Thymus (tissue), 11 donors: ENCODE measurements around the gene SLC39A6. TPM values are rescaled to one million over a fixed set of nuclear protein-coding genes. Genes with fewer than 3 reads are reported as not detected.

Experiments used
- DNase-seq, 9 donors: peaks; one replicate each; pipeline ENCODE4 v3.0.0-alpha.2; 2013; ENCODE audit warnings: low spot score in 9 of 9, low read depth in 6 of 9, missing footprints in 1 of 9
- H3K27ac ChIP-seq, 2 donors: one replicate each; pipeline ENCODE4 v1.5.1; 2013; ENCODE audit warnings: control low read depth in 1 of 2, low read depth in 1 of 2, low read length in 1 of 2, mild to moderate bottlenecking in 1 of 2, moderate library complexity in 1 of 2
- H3K27me3 ChIP-seq, 2 donors: one replicate each; pipeline ENCODE4 v1.5.1; 2013; ENCODE audit warnings: low read length in 1 of 2; ENCODE audit not compliant: control insufficient read depth in 2 of 2, insufficient read depth in 1 of 2
- H3K36me3 ChIP-seq, 2 donors: one replicate each; pipeline ENCODE4 v1.5.1; 2013; ENCODE audit warnings: low read length in 1 of 2, mild to moderate bottlenecking in 1 of 2, moderate library complexity in 1 of 2; ENCODE audit not compliant: control insufficient read depth in 2 of 2, insufficient read depth in 2 of 2
- H3K4me1 ChIP-seq, 2 donors: one replicate each; pipeline ENCODE4 v1.5.1; 2013; ENCODE audit warnings: low read length in 2 of 2; ENCODE audit not compliant: control insufficient read depth in 2 of 2, insufficient read depth in 2 of 2
- H3K4me3 ChIP-seq, 2 donors: one replicate each; pipeline ENCODE4 v1.5.1; 2013; ENCODE audit warnings: low read length in 2 of 2, control low read depth in 1 of 2, mild to moderate bottlenecking in 1 of 2
- H3K9me3 ChIP-seq, 2 donors: one replicate each; pipeline ENCODE4 v1.5.1; 2013; ENCODE audit warnings: low read length in 1 of 2, mild to moderate bottlenecking in 1 of 2; ENCODE audit not compliant: control insufficient read depth in 2 of 2, insufficient read depth in 1 of 2
- WGBS: extraction: QIAGEN DNeasy Blood & Tissue Kit; methylation state at CpG from one replicate; pipeline ENCODE4 v1.1.7; 2013; 5-methylcytosine and 5-hydroxymethylcytosine counted together
- polyA plus RNA-seq: library from polyadenylated mRNA; stranded (reverse); fragments of 200-250 nt; gene quantifications from one replicate; pipeline ENCODE4 v1.2.3, GENCODE V29; 2013
- total RNA-seq: library from RNA; stranded (reverse); fragments of 120-200 nt; gene quantifications from one replicate; pipeline ENCODE4 v1.2.4, GENCODE V29; 2013
- donor health status: healthy.

The SLC39A6 gene
- total and polyA plus RNA-seq, 2 donors: 12.8 to 20.5 TPM

DNA sequence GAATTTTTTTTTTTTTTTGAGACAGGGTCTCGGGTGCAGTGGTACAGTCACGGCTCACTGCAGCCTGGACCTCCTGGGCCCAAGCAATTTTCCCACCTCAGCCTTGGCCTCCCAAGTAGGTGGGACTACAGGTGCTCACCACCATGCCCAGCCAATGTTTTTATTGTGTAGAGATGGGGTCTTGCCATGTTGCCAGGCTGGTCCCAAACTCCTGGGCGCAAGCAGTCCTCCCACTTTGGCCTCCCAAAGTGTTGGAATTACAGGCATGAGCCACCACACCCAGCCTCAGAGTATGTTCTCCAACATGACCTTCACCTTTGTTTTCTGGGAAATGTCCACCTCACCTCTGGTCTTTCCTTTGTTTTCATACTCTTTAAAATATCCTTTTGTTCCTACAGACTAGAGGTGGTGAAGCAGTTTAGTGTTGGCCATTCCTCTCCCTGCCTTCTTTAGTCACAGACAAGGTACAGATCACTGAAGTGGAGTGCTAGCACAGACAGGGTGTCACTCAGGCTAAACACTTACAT lies 38.6 kb upstream of the SLC39A6 start:
- H3K27me3 ChIP-seq: no peaks in the 10 kb centered on the region
- no peak overlapping the region for H3K4me3 ChIP-seq
- peaks cover 35 to 61% of the 10 kb centered on the region in 2 donors for H3K36me3 ChIP-seq
- no peaks in the 10 kb centered on the region for H3K4me1 ChIP-seq
- WGBS: 99% methylated on average over 3 of the region's 3 CpGs
- no peaks in the 10 kb centered on the region for H3K9me3 ChIP-seq
- H3K27ac ChIP-seq: no peak overlapping the region
- no peak for DNase-seq

DNA sequence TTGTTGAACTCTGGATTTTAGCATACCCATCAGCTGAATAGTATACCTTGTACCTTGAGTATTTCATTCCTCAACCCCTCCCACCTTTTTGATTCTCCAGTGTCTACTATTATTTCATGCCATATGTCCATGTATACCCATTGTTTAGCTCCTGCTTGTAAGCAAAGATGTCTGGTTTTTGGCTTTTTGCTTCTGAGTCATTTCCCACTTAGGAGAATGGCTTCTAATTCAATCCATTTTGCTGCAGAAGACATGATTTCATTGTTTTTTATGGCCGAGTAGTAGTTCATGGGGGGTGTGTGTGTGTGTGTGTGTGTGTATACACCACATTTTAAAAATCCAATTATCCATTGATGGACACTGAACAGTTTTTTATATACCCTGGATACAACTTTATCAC lies 33.8 kb upstream of the SLC39A6 start:
- Histone ChIP-seq H3K27ac (no peak overlapping the region), H3K4me3 (no peak overlapping the region), H3K9me3 (no peaks in the 10 kb centered on the region), H3K36me3 (peaks cover 17 to 65% of the 10 kb centered on the region in 2 donors), H3K27me3 (no peaks in the 10 kb centered on the region), H3K4me1 (no peaks in the 10 kb centered on the region)
- 96% methylated on average over 1 of the region's 1 CpG for WGBS
- no peak for DNase-seq

DNA sequence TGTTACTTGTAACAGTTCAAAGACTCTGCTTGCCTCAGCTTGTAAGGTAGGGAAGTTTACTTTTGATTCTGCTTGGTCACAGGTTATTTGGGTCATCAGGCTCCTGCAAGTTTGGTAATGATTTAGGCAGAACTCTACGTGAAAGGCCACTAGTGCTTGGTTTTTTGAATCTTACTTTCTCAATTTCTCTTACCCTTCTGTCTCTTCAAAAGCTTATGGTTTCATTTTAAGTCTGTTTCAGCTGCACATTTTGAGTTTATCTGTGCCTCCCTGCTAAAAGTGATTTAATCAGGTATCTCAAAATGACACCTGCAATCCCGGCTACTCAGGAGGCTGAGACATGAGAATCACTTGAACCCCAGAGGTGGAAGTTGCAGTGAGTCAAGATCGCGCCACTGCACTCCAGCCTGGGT lies 31.8 kb upstream of the SLC39A6 start:
- DNase-seq: no peak
- Histone ChIP-seq H3K4me3 (no peak overlapping the region), H3K27ac (no peak overlapping the region), H3K9me3 (no peaks in the 10 kb centered on the region), H3K4me1 (no peaks in the 10 kb centered on the region), H3K27me3 (no peaks in the 10 kb centered on the region), H3K36me3 (peaks cover 16 to 72% of the 10 kb centered on the region in 2 donors)
- 95% methylated on average over 4 of the region's 4 CpGs for WGBS

DNA sequence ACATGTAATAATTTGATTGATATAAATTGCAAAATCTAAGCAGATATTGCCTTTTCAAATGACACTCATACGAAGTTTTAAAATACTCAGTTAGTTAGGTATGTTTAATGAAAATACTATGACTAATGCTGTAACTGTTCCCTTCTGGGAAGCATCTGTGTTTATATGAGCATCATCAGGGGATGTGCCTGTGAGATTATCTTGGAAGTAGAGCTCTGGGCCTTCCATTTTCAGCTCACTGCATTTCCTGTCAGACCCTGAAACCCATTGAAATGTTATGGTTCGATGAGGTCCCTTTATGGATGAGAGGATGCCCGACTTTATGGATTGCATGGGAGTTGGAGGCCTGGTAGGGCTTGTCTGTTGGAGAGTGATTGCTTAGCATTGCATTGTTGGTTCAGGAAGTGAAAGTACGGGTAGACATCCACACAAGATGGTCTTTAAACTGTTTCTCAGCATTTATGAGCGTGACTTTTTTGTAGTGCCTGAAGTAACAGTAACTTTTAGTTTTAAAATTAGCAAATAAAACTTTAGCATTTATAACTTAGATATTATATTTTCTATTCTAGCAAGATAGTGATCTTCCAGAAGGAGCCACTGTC lies 29.2 kb upstream of the SLC39A6 start:
- no peak for DNase-seq
- H3K9me3 ChIP-seq: no peaks in the 10 kb centered on the region
- H3K27ac ChIP-seq: no peak overlapping the region
- no peaks in the 10 kb centered on the region for H3K4me1 ChIP-seq
- H3K36me3 ChIP-seq: peaks cover 24 to 74% of the 10 kb centered on the region in 2 donors
- no peak overlapping the region for H3K4me3 ChIP-seq
- H3K27me3 ChIP-seq: no peaks in the 10 kb centered on the region
- WGBS: 95% methylated on average over 5 of the region's 5 CpGs

DNA sequence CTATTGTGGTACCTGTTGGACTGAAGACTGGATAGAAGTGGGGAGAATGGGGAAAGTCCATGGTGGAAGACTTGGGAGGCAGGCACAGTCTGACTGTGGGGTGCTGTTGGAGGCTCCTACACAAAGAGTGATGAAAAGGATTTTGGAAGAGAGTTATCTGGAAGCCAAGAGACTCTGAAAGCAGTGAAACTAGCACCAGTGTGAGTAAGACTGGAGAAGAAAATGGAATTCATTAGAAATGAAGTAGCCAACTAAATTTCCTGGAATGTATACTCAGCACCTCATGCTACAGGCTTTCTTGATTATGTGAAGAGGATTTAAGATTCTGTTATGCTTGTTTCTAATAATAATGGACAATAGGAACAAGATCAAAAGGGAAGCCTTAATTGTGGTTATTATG lies 28.3 kb upstream of the SLC39A6 start:
- no peak overlapping the region for H3K27ac ChIP-seq
- H3K9me3 ChIP-seq: no peaks in the 10 kb centered on the region
- DNase-seq: no peak
- peaks cover 33 to 81% of the 10 kb centered on the region in 2 donors for H3K36me3 ChIP-seq
- H3K27me3 ChIP-seq: no peaks in the 10 kb centered on the region
- no peaks in the 10 kb centered on the region for H3K4me1 ChIP-seq
- H3K4me3 ChIP-seq: no peak overlapping the region

DNA sequence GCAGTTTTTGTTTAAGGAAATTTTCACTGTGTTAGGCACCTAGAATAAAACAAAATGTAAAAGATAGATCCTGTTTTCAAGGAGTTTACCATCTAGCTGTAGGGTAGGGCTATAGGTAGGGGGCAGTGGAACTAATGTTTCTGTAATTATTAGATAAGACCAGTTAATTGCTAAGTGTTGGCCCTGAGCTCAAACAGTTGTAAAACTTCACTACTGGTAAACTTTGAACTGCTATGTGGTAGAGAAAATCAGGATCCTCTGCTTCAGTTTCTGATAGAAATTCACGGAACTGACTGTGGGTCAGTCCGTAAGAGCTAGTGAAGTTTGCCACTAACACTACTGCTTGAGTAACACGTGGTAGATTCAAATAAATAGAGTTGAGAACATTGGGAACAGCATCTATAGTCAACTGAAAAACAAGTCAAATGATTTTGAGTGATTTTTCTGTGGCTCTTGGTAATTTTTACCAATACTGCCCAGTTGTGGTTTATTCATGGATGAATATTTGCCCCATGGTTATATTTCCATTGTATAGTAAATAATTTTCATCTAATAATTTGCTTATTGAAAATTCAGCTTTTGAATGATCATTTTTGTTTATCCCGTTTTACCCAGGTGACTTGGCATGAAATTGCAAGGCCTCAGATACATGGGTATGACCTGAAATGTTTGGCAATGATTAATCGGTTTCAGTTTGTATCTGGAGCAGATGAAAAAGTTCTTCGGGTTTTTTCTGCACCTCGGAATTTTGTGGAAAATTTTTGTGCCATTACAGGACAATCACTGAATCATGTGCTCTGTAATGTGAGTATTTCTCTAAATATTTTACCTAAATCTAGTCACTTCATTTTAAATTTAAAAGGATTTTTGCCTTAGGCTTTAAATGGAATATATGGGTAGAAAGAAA lies 27.0 kb upstream of the SLC39A6 start:
- Histone ChIP-seq H3K4me1 (no peaks in the 10 kb centered on the region), H3K36me3 (peaks cover 42 to 82% of the 10 kb centered on the region in 2 donors), H3K4me3 (no peak overlapping the region), H3K9me3 (no peaks in the 10 kb centered on the region), H3K27me3 (no peaks in the 10 kb centered on the region), H3K27ac (no peak overlapping the region)
- WGBS: 91% methylated on average over 7 of the region's 7 CpGs
- DNase-seq: no peak

DNA sequence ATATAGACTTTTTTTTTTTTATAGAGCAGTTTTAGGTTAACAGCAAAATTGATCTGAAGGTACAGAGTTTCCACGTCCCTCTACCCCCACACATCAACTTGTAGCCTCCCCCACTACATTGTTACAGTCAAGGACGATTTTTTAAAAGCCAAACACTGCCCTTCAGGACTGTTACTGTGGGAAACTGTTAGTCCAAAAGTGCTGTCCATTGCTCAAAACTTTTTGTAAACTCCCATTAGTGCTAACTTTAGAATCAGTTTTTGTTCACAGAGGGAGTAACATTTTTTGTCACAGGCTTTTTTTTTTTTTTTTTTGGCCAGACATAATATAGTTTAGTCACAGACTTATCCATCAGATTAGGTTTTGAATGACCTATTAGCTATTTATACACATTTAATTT lies 24.6 kb upstream of the SLC39A6 start:
- Histone ChIP-seq H3K27ac (no peak overlapping the region), H3K9me3 (no peaks in the 10 kb centered on the region), H3K4me3 (no peak overlapping the region), H3K4me1 (no peaks in the 10 kb centered on the region), H3K36me3 (peaks cover 54 to 82% of the 10 kb centered on the region in 2 donors), H3K27me3 (no peaks in the 10 kb centered on the region)
- DNase-seq: no peak
- 97% methylated on average over 2 of the region's 2 CpGs for WGBS

DNA sequence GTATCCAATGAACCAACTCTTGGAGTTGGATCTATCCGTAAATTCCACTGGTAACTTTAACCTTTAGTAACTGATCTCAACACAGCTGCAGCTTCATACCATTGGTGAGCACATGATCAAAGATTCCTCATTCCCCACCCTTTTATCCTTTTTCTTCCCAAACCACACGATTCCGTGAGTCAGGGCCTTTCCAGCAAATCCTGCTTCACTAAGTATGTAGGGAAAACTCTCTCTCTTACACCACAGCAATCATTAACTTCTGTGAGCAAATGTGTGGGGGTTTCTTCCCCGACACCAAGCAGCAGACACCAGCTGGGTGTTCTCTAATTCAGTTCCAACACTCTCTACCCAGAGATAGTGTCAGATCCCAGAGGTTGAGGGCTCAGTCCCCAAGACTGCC lies 24.1 kb upstream of the SLC39A6 start:
- Histone ChIP-seq H3K27me3 (no peaks in the 10 kb centered on the region), H3K9me3 (no peaks in the 10 kb centered on the region), H3K4me3 (no peak overlapping the region), H3K4me1 (no peaks in the 10 kb centered on the region), H3K36me3 (peaks cover 59 to 83% of the 10 kb centered on the region in 2 donors), H3K27ac (no peak overlapping the region)
- 96% methylated on average over 4 of the region's 4 CpGs for WGBS
- no peak for DNase-seq

DNA sequence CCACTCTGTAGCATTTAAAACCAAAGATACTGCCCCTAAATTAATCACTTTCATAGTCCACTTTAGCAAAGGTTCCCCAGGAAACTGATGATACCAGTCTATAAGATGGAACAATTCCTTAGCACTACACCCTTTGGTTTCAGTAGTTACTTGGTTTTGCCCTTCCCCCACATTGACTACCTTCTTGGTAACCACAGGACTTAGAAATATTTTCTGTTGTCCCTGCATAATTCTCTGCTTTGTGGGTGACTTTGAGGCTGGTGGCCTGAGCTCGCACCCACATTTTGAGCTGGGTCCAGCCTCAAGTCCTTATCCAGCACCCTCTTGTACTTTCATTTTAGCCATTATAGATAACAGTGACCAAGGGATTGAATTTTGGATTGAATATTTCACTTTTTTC lies 23.6 kb upstream of the SLC39A6 start:
- Histone ChIP-seq H3K4me3 (no peak overlapping the region), H3K36me3 (peaks cover 64 to 82% of the 10 kb centered on the region in 2 donors), H3K27ac (no peak overlapping the region), H3K4me1 (no peaks in the 10 kb centered on the region), H3K9me3 (no peaks in the 10 kb centered on the region), H3K27me3 (no peaks in the 10 kb centered on the region)
- 97% methylated on average over 1 of the region's 1 CpG for WGBS
- DNase-seq: no peak
